ENCODE data around the gene ACSL3. TPM values are rescaled to one million over a fixed set of nuclear protein-coding genes. Genes with fewer than 3 reads are reported as not detected.
A peak's percentile ranks its signal among the peaks of the same experiment; 100 is the strongest.

The ACSL3 gene
- total and polyA plus RNA-seq, 2 experiments from 2014 or later, result 108 to 148 TPM

DNA sequence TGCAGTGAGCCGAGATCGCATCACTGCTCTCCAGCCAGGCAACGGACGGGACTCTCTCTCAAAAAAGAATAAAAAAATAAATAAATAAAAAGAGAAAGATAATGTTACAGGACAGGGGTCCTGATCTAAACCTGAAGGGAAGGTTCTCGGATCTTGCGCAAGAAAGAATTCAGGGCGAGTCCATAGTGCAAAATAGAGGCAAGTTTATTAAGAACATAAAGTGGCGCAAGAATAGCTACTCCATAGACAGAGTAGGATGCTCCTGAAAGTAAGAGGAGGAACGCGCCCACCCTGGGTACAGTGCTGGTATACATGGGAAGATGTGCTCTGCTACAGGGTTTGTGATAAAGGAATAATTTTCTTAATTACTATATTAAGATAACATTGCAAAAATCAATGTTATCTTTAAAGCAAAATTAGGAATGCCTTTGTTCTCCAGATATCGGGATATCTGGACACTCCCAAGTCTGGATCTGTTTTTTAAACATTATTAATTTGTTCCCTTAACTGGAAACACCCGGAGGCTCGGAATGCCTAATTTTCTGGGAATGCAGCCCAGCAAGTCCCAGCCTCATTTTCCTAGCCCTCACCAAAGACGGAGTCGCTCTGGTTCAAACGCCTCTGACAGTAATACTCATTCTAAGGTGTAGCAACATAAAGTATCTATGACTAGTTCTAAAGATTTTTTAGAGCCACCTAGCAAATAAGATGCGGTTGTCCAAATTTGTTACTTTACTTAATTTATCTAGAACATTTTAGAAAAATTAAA lies 38.8 kb downstream of the ACSL3 start:
- H3K27me3 ChIP-seq, result no peaks in the 10 kb centered on the region
- no peaks in the 10 kb centered on the region for H3K9me3 ChIP-seq (ENCODE audit: low read depth)
- peaks cover 4% of the 10 kb centered on the region for H3K36me3 ChIP-seq
- H3K27ac ChIP-seq, result no peak overlapping the region
- no peak overlapping the region for H3K4me3 ChIP-seq
- DNase-seq (ENCODE audit: low read depth in 1 of 2, low spot score in 1 of 2), result no peak
- peaks cover 15% of the 10 kb centered on the region for H3K4me1 ChIP-seq (ENCODE audit: low read depth)
- TF ChIP-seq, protein P1, sequence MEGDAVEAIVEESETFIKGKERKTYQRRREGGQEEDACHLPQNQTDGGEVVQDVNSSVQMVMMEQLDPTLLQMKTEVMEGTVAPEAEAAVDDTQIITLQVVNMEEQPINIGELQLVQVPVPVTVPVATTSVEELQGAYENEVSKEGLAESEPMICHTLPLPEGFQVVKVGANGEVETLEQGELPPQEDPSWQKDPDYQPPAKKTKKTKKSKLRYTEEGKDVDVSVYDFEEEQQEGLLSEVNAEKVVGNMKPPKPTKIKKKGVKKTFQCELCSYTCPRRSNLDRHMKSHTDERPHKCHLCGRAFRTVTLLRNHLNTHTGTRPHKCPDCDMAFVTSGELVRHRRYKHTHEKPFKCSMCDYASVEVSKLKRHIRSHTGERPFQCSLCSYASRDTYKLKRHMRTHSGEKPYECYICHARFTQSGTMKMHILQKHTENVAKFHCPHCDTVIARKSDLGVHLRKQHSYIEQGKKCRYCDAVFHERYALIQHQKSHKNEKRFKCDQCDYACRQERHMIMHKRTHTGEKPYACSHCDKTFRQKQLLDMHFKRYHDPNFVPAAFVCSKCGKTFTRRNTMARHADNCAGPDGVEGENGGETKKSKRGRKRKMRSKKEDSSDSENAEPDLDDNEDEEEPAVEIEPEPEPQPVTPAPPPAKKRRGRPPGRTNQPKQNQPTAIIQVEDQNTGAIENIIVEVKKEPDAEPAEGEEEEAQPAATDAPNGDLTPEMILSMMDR (IDR thresholded peaks at IDR 0.05; ENCODE audit: low read depth, low read length), result no peak

DNA sequence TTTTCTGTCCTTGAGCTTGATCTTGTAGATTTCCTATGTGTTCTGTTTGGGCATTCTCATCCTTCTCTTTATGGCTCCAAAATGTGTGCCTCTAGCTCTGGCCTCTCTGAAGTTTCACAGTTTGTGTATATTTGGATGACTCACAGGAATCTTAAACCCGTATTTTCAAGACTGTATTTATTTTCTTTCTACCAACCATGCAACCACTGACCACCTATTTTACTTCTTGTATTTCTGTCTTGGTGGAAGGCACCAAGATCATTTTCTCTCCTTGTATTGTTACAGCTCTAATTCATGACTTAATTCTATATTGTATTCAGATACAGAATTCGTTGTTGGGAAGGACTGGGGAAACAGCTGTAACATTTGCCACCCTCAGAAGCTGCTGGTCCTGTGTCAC lies 39.5 kb downstream of the ACSL3 start:
- no peak overlapping the region for H3K27ac ChIP-seq
- TF ChIP-seq, protein P1 (IDR thresholded peaks at IDR 0.05; ENCODE audit: low read depth, low read length), result no peak

DNA sequence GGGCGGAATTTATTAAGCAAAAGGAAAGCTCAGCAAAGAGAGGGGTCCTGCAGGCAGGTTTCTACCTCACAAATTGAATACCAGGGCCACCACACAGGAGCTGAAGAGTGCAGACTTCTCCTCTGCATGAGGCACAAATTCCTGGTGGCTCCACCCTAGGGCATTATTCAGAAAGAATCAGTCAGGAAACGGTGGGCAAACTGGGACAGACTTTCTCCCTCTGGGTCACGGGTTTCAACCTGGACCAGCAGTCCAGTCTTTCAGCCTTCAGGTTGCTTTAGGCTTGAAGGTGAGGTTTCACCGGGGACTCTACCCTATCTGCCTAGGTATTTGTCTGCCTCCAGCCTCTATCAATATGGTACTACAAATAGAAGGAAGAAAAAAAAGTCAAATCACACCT lies 41.8 kb downstream of the ACSL3 start:
- Histone ChIP-seq H3K9me3 (ENCODE audit: low read depth) (no peaks in the 10 kb centered on the region), H3K4me3 (no peak overlapping the region), H3K36me3 (peaks cover 4% of the 10 kb centered on the region), H3K27me3 (no peaks in the 10 kb centered on the region), H3K4me1 (ENCODE audit: low read depth) (peaks cover 32% of the 10 kb centered on the region), H3K27ac (peak overlapping the region; percentile 62)
- no peak for DNase-seq (ENCODE audit: low read depth in 1 of 2, low spot score in 1 of 2)
- TF ChIP-seq, protein P1 (IDR thresholded peaks at IDR 0.05; ENCODE audit: low read depth, low read length), result no peak

More for the DNA sequence above, 39.5 kb downstream of the ACSL3 start:
- H3K27me3 ChIP-seq, result no peaks in the 10 kb centered on the region
- no peak for DNase-seq (ENCODE audit: low read depth in 1 of 2, low spot score in 1 of 2)
- H3K36me3 ChIP-seq, result peaks cover 4% of the 10 kb centered on the region
- H3K9me3 ChIP-seq (ENCODE audit: low read depth), result no peaks in the 10 kb centered on the region
- H3K4me3 ChIP-seq, result no peak overlapping the region
- H3K4me1 ChIP-seq (ENCODE audit: low read depth), result peaks cover 11% of the 10 kb centered on the region

DNA sequence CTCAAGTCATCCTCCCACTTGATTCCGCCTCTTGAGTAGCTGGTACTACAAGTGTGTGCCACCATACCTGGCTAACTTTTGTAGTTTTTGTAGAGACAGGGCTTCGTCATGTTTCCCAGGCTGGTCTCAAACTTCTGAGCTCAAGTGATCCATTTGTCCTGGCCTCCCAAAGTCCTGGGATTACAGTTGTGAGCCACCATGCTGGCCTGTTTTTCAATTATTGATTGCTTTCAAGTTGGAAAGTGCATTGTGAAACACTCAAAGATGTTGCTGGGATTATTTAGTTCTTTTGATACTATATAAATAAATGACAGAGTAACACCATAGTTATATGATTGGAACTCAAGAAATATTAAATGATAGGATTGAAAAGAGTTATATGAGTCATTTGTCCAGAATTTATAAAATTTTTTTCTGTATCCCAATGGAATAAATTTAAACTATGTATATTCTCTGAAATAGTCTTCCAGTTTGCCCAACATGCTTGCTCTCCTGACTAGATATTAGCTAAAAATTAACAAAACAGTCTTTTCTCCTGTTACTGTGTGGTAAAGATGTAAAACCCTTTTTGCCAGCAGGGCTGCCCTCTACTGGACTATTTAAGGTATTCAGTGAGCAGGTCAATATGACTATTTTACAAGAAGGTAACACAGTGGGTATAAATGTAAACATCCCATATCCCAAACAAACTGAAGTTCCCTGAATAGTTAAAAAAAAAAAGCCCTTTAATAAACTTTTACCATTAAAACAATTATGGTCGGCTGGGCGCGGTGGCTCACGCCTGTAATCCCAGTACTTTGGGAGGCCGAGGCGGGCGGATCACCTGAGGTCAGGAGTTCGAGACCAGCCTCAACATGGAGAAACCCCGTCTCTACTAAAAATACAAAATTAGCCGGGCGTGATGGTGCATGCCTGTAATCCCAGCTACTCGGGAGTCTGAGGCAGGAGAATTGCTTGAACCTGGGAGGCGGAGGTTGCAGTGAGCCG lies 42.7 kb downstream of the ACSL3 start:
- peak overlapping the region; percentile 62 for H3K27ac ChIP-seq
- H3K27me3 ChIP-seq, result no peaks in the 10 kb centered on the region
- H3K4me1 ChIP-seq (ENCODE audit: low read depth), result peaks cover 32% of the 10 kb centered on the region
- no peaks in the 10 kb centered on the region for H3K9me3 ChIP-seq (ENCODE audit: low read depth)
- TF ChIP-seq, protein P1 (IDR thresholded peaks at IDR 0.05; ENCODE audit: low read depth, low read length), result peak; percentile 65
- no peak overlapping the region for H3K4me3 ChIP-seq
- peak; percentile 62 to 79 for DNase-seq (ENCODE audit: low read depth in 1 of 2, low spot score in 1 of 2)
- H3K36me3 ChIP-seq, result peaks cover 4% of the 10 kb centered on the region

GRCh38 chr2:222904557-222905258 lies 43.9 kb downstream of the ACSL3 start:
- no peak overlapping the region for H3K4me3 ChIP-seq
- H3K4me1 ChIP-seq (ENCODE audit: low read depth), result peaks cover 32% of the 10 kb centered on the region
- no peaks in the 10 kb centered on the region for H3K9me3 ChIP-seq (ENCODE audit: low read depth)
- peak in 1 of 2 donors; percentile 35 for DNase-seq (ENCODE audit: low read depth in 1 of 2, low spot score in 1 of 2)
- TF ChIP-seq, protein P1 (IDR thresholded peaks at IDR 0.05; ENCODE audit: low read depth, low read length), result no peak
- peaks cover 11% of the 10 kb centered on the region for H3K36me3 ChIP-seq
- H3K27me3 ChIP-seq, result no peaks in the 10 kb centered on the region
- H3K27ac ChIP-seq, result no peak overlapping the region
